RWPE2 (cell line): ENCODE measurements around the gene TMEM179B.

Experiments used
- ATAC-seq: fragments of 200-7000 bp; cut with Tn5 transposase; 3 replicates; pipeline ENCODE4 v1.9.1; 2021; ENCODE audit warnings: low read depth
- DNase-seq: peaks from one replicate; pipeline ENCODE4 v3.0.0-alpha.2; 2020; ENCODE audit warnings: low spot score
- H3K27ac ChIP-seq: fragments of 450-650 bp; 2 replicates; pipeline ENCODE4 v1.5.1; 2017; ENCODE audit warnings: mild to moderate bottlenecking; ENCODE audit not compliant: poor library complexity, severe bottlenecking
- H3K27me3 ChIP-seq: fragments of 250-450 bp; sonication (Bioruptor Pico); 2 replicates; pipeline ENCODE4 v1.5.1; 2021; ENCODE audit warnings: mild to moderate bottlenecking, moderate library complexity; ENCODE audit not compliant: insufficient read depth, poor library complexity, severe bottlenecking
- H3K36me3 ChIP-seq: fragments of 250-450 bp; sonication (Bioruptor Pico); 2 replicates; pipeline ENCODE4 v1.5.1; 2020; ENCODE audit warnings: low read depth, mild to moderate bottlenecking, moderate library complexity
- H3K4me1 ChIP-seq: fragments of 250-450 bp; sonication (Bioruptor Pico); 2 replicates; pipeline ENCODE4 v1.5.1; 2021; ENCODE audit warnings: mild to moderate bottlenecking, moderate library complexity; ENCODE audit not compliant: insufficient read depth, poor library complexity, severe bottlenecking
- H3K4me3 ChIP-seq: fragments of 250-450 bp; sonication (Bioruptor Pico); 2 replicates; pipeline ENCODE4 v1.5.1; 2021; ENCODE audit warnings: mild to moderate bottlenecking, moderate library complexity; ENCODE audit not compliant: severe bottlenecking
- H3K9me3 ChIP-seq: fragments of 250-450 bp; sonication (Bioruptor Pico); 2 replicates; pipeline ENCODE4 v1.5.1; 2021; ENCODE audit warnings: mild to moderate bottlenecking, moderate library complexity; ENCODE audit not compliant: severe bottlenecking
- TF ChIP-seq, protein P1 (sequence below): fragments of 450-650 bp; IDR thresholded peaks from one replicate; pipeline ENCODE4 v1.5.1; 2017; ENCODE audit warnings: mild to moderate bottlenecking, moderate library complexity; ENCODE audit not compliant: poor library complexity, severe bottlenecking

TMEM179B gene

DNA sequence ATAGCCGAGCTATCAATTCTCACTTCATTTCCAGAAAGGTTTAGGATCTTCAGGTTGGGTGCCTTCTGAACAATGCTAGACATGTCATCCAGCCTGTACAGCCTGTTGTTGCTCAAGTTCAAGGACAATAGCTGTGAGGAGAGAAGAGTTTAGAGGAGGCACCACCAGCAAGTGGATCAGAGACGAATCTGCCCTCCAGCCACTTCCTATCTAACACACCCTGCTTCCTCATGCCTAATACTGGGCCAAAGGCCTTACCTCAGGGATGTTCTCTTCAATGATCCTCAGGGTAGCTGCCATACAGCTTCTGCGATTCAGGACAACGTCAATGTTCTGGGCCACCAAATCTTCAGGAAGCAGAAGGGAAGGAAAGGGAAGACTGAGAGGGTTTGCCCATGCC, 13.9 kb downstream of the TMEM179B start:
- Histone ChIP-seq H3K27ac (no peak overlapping the region), H3K4me3 (no peak overlapping the region), H3K36me3 (peaks cover 69% of the 10 kb centered on the region), H3K27me3 (no peaks in the 10 kb centered on the region), H3K9me3 (no peaks in the 10 kb centered on the region), H3K4me1 (peaks cover 4% of the 10 kb centered on the region)
- ATAC-seq (no peak), DNase-seq (no peak)
- TF ChIP-seq, protein P1, sequence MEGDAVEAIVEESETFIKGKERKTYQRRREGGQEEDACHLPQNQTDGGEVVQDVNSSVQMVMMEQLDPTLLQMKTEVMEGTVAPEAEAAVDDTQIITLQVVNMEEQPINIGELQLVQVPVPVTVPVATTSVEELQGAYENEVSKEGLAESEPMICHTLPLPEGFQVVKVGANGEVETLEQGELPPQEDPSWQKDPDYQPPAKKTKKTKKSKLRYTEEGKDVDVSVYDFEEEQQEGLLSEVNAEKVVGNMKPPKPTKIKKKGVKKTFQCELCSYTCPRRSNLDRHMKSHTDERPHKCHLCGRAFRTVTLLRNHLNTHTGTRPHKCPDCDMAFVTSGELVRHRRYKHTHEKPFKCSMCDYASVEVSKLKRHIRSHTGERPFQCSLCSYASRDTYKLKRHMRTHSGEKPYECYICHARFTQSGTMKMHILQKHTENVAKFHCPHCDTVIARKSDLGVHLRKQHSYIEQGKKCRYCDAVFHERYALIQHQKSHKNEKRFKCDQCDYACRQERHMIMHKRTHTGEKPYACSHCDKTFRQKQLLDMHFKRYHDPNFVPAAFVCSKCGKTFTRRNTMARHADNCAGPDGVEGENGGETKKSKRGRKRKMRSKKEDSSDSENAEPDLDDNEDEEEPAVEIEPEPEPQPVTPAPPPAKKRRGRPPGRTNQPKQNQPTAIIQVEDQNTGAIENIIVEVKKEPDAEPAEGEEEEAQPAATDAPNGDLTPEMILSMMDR = no peak

DNA sequence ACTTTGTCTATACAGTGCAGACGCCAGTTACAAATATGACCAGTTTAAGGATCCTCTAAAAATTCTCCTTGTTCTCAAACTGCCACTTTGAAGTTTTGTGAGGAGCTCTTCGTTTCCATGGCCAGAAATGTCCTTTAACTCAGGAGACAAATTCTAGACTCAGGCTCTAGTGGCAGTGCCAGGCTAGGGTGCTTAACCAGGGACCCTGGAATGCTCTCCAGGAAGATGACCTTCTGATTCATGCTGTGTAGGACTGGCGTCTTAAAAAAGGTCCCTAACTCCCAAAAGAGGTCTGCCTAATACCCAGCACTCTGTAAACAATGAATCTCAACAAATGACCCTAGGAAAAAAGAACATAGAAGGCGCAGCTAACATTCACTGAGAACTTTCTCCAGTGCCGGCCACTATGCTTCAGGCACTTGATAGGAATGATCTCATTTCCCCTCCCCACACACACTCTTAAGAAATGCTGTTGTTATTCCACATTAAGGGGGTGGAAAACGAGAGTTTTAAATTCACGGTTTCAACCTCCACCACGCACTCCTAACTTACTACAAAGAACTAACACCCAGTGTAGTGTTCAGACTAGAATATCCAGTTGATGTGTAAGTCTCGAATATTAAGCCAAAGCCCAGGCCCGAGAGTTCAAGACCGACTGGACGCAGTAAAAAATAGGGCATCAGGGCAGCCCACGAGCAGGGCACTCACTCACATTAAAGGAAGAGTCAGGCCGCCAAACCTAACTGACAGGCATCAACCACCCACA, 17.3 kb downstream of the TMEM179B start:
- Histone ChIP-seq H3K9me3 (no peaks in the 10 kb centered on the region), H3K27me3 (no peaks in the 10 kb centered on the region), H3K36me3 (peaks cover 44% of the 10 kb centered on the region), H3K27ac (peak overlapping the region; percentile 46), H3K4me3 (peak overlapping the region; percentile 79), H3K4me1 (peaks cover 4% of the 10 kb centered on the region)
- ATAC-seq = peak; percentile 20
- DNase-seq = no peak
- TF ChIP-seq, protein P1 = no peak

- TF ChIP-seq, protein P1 = no peak
- no peaks in the 10 kb centered on the region for H3K27me3 ChIP-seq
- H3K27ac ChIP-seq = peak within 1 kb of the TSS; percentile 46
- ATAC-seq = peak; percentile 78
- H3K36me3 ChIP-seq = peaks cover 36% of the 10 kb centered on the region
- peaks cover 4% of the 10 kb centered on the region for H3K4me1 ChIP-seq
- H3K9me3 ChIP-seq = no peaks in the 10 kb centered on the region
- DNase-seq = peak; percentile 89
- peak within 1 kb of the TSS; percentile 79 for H3K4me3 ChIP-seq
Measured at GRCh38 chr11:62805076-62805892, 18.1 kb downstream of the TMEM179B start, which contains the start of gene NXF1. TSS of gene NXF1 (minus strand) at chr11:62805440. CDS start at chr11:62805356, 84 bp downstream.

DNA sequence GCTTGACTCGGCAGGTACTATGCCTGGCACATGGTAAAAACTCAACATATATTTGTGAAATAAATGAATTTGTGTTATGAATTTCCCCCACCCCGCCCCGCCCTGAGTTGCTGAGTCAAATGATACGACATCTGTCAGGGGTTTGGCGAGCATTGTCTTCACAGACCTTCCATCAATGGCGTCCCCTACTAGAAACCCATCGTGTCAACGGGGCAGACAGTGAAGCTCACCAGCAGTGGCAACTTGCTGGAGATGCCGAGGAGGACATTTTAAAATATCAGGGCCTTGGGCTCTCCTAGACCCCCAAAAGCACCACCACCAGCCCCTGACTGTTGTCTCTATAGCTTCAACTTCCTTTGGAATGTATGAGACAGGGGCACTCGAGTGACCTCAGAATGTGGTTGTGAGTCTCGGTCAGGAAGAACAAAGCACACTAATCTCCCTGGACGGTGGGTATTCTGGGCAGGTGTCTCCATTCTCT, 18.8 kb downstream of the TMEM179B start:
- TF ChIP-seq, protein P1 = no peak
- H3K27ac ChIP-seq = peak overlapping the region; percentile 46
- no peak for DNase-seq

More for the DNA sequence above, 18.8 kb downstream of the TMEM179B start:
- no peak for ATAC-seq
- H3K4me1 ChIP-seq = peaks cover 4% of the 10 kb centered on the region
- peak overlapping the region; percentile 79 for H3K4me3 ChIP-seq
- H3K9me3 ChIP-seq = no peaks in the 10 kb centered on the region
- no peaks in the 10 kb centered on the region for H3K27me3 ChIP-seq
- peaks cover 31% of the 10 kb centered on the region for H3K36me3 ChIP-seq
